ENCODE data around the gene RNF225. TPM values are rescaled to one million over a fixed set of nuclear protein-coding genes. Genes with fewer than 3 reads are reported as not detected.
"Not testable (repeated sequence)": the region's sequence is repeated elsewhere in the genome, so short reads cannot be mapped to it uniquely, and the experiment has no call there.

The RNF225 gene
- total RNA-seq, 3 donors from 2014 or later (not counting 1 experiment from before 2014, with no cell fraction given): 0.39 TPM; not detected in 2

GRCh38 chr19:58400916-58401839 is 5.7 kb downstream of the RNF225 start:
- Histone ChIP-seq H3K9me3 (ENCODE audit: control insufficient read depth, insufficient read depth, low read length) (no peaks in the 10 kb centered on the region), H3K36me3 (ENCODE audit: control insufficient read depth, insufficient read depth, low read length) (no peaks in the 10 kb centered on the region), H3K4me1 (ENCODE audit: control insufficient read depth, insufficient read depth, low read length) (peaks cover 18% of the 10 kb centered on the region), H3K27ac (ENCODE audit: low read length) (peak overlapping the region; percentile 98), H3K27me3 (ENCODE audit: control insufficient read depth, insufficient read depth, low read length) (peaks cover 10% of the 10 kb centered on the region), H3K4me3 (ENCODE audit: low read length) (peak overlapping the region; percentile 76)
- Mint-ChIP-seq H3K9me3 (no peaks in the 10 kb centered on the region), H3K27ac (peak overlapping the region; percentile 92 to 93), H3K4me3 (peak overlapping the region; percentile 92), H3K36me3 (no peaks in the 10 kb centered on the region), H3K4me1 (peaks cover 14 to 15% of the 10 kb centered on the region in 2 donors), H3K27me3 (ENCODE audit: low read depth in 2 of 2) (peaks cover 0 to 19% of the 10 kb centered on the region in 2 donors)
- ATAC-seq (peak; percentile 94 to 98 (median 96)), DNase-seq (peak; percentile 98 to 100)
- TF ChIP-seq, protein P1, sequence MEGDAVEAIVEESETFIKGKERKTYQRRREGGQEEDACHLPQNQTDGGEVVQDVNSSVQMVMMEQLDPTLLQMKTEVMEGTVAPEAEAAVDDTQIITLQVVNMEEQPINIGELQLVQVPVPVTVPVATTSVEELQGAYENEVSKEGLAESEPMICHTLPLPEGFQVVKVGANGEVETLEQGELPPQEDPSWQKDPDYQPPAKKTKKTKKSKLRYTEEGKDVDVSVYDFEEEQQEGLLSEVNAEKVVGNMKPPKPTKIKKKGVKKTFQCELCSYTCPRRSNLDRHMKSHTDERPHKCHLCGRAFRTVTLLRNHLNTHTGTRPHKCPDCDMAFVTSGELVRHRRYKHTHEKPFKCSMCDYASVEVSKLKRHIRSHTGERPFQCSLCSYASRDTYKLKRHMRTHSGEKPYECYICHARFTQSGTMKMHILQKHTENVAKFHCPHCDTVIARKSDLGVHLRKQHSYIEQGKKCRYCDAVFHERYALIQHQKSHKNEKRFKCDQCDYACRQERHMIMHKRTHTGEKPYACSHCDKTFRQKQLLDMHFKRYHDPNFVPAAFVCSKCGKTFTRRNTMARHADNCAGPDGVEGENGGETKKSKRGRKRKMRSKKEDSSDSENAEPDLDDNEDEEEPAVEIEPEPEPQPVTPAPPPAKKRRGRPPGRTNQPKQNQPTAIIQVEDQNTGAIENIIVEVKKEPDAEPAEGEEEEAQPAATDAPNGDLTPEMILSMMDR (IDR thresholded peaks at IDR 0.05): no peak
- intact Hi-C loops (cut with micrococcal nuclease): loop anchor here (1.0 to 2.0 kb wide), 5 partner anchors 14 to 74 kb away; partner anchors contain the start of genes RPS5, ZNF132, ZNF497 and ZNF837
- WGBS (ENCODE audit: insufficient coverage): 4% methylated on average over 73 of the region's 80 CpGs

DNA sequence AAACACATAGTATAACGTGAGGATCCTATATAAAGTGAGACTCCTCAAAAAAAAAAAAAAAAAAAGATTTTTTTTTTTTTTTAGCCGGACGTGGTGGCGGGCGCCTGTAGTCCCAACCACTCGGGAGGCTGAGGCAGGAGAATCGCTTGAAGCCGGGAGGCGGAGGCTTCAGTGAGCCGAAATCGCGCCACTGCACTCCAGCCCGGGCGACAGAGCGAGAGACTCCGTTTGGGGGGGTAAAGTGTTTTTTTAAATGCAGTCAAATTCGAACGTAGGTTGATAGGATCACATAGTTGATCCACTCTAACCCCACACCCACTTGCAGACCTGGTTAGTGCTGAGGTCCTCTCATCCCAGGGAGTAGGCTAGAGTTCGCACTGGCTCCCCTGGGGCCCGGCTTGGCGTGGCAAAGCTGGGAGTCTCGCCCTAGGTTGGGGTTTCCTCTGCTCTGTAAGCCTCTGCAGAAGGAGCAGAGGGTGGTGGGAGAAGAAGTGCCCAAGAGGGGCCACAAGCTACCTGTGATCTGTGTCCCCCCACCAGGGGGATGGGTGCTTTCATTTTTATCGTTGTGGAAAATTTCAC is 6.5 kb downstream of the RNF225 start:
- TF ChIP-seq, protein P1 (IDR thresholded peaks at IDR 0.05): no peak
- Histone ChIP-seq H3K27me3 (ENCODE audit: control insufficient read depth, insufficient read depth, low read length) (peaks cover 10% of the 10 kb centered on the region), H3K27ac (ENCODE audit: low read length) (peak overlapping the region; percentile 98), H3K4me3 (ENCODE audit: low read length) (peak overlapping the region; percentile 76), H3K36me3 (ENCODE audit: control insufficient read depth, insufficient read depth, low read length) (no peaks in the 10 kb centered on the region), H3K4me1 (ENCODE audit: control insufficient read depth, insufficient read depth, low read length) (peaks cover 17% of the 10 kb centered on the region), H3K9me3 (ENCODE audit: control insufficient read depth, insufficient read depth, low read length) (no peaks in the 10 kb centered on the region)
- peaks cover 0 to 19% of the 10 kb centered on the region in 2 donors for H3K27me3 Mint-ChIP-seq (ENCODE audit: low read depth in 2 of 2)
- H3K4me1 Mint-ChIP-seq: peaks cover 14 to 20% of the 10 kb centered on the region in 2 donors
- H3K27ac Mint-ChIP-seq: peak overlapping the region; percentile 92 to 93
- no peaks in the 10 kb centered on the region for H3K9me3 Mint-ChIP-seq
- WGBS (ENCODE audit: insufficient coverage): 33% methylated on average over 18 of the region's 23 CpGs
- no peak for DNase-seq
- intact Hi-C loops (cut with micrococcal nuclease): loop anchor here (1.0 to 2.0 kb wide), 5 partner anchors 15 to 75 kb away; partner anchors contain the start of genes RPS5, ZNF132, ZNF497 and ZNF837
- H3K4me3 Mint-ChIP-seq: peak overlapping the region; percentile 92
- no peak for ATAC-seq
- no peaks in the 10 kb centered on the region for H3K36me3 Mint-ChIP-seq

DNA sequence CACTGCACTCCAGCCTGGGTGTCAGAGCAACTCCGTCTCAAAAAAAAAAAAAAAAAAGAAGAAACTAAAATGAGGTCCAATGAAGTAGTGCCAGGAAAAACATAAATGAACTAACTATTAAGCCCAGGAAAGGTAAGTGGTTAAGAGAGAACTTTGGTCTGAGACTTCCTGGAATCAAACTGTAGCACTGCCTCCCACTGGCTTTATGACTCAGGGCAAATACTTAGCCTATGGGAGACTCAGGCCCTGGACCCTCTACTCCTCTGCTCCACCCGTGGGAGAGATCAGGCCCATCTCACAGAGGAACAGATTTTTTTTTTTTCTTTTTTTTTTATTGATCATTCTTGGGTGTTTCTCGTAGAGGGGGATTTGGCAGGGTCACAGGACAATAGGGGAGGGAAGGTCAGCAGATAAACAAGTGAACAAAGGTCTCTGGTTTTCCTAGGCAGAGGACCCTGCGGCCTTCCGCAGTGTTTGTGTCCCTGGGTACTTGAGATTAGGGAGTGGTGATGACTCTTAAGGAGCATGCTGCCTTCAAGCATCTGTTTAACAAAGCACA is 8.5 kb downstream of the RNF225 start:
- H3K27me3 ChIP-seq (ENCODE audit: control insufficient read depth, insufficient read depth, low read length); H3K27ac Mint-ChIP-seq; H3K27me3 Mint-ChIP-seq (ENCODE audit: low read depth in 2 of 2); DNase-seq; intact Hi-C loops (cut with micrococcal nuclease); H3K27ac ChIP-seq (ENCODE audit: low read length); H3K4me3 ChIP-seq (ENCODE audit: low read length); ATAC-seq; H3K4me3 Mint-ChIP-seq; H3K9me3 ChIP-seq (ENCODE audit: control insufficient read depth, insufficient read depth, low read length); H3K36me3 Mint-ChIP-seq; H3K9me3 Mint-ChIP-seq; H3K36me3 ChIP-seq (ENCODE audit: control insufficient read depth, insufficient read depth, low read length): not testable (repeated sequence)
- H3K4me1 Mint-ChIP-seq: peaks cover 34 to 40% of the 10 kb centered on the region in 2 donors
- H3K4me1 ChIP-seq (ENCODE audit: control insufficient read depth, insufficient read depth, low read length): peaks cover 30% of the 10 kb centered on the region
- 80% methylated on average over 1 of the region's 5 CpGs for WGBS (ENCODE audit: insufficient coverage)
